Ascending aorta (tissue), 2 donors: ENCODE data around the gene ABLIM2. TPM values are rescaled to one million over a fixed set of nuclear protein-coding genes. Genes with fewer than 3 reads are reported as not detected.

ENCODE experiments used
- DNase-seq, 2 donors: peaks; one replicate each; pipeline ENCODE4 v3.0.0-alpha.2; 2019; ENCODE audit warnings: low spot score in 2 of 2
- H3K27ac ChIP-seq, 2 donors: fragments of 200-600 bp; sonication (generic); one replicate each; pipeline ENCODE4 v1.5.1; 2016 to 2017; ENCODE audit warnings: mild to moderate bottlenecking in 1 of 2
- H3K27me3 ChIP-seq: fragments of 200-600 bp; sonication (generic); one replicate; pipeline ENCODE4 v1.5.1; 2017
- H3K36me3 ChIP-seq, 2 donors: fragments of 200-600 bp; sonication (generic); one replicate each; pipeline ENCODE4 v1.5.1; 2016
- H3K4me1 ChIP-seq, 2 donors: fragments of 200-600 bp; sonication (generic); one replicate each; pipeline ENCODE4 v1.5.1; 2016 to 2017; ENCODE audit warnings: mild to moderate bottlenecking in 1 of 2
- H3K4me3 ChIP-seq, 2 donors: fragments of 200-600 bp; sonication (generic); one replicate each; pipeline ENCODE4 v1.5.1; 2016 to 2017; ENCODE audit warnings: mild to moderate bottlenecking in 1 of 2
- H3K9me3 ChIP-seq, 2 donors: fragments of 200-600 bp; sonication (generic); one replicate each; pipeline ENCODE4 v1.5.1; 2016
- CTCF ChIP-seq, 3 experiments: fragments of 200-600 bp in 2 of 3; fragments of 450-650 bp in 1 of 3; sonication (generic) in 2 of 3; IDR thresholded peaks; one replicate each; pipeline ENCODE4 v1.5.1; 2016 to 2019; ENCODE audit warnings: antibody characterized with exemption in 3 of 3, mild to moderate bottlenecking in 1 of 3, moderate library complexity in 1 of 3
- intact Hi-C: fragments of 100-400 bp; cut with DNase I; formaldehyde crosslinking; loops from one replicate; pipeline ENCODE4 v1.15.1; 2023
- total RNA-seq: library from RNA; depleted of rRNA; stranded (reverse); fragments of >200 nt; gene quantifications from one replicate; pipeline ENCODE4 v1.1.0, GENCODE V29; 2016

ABLIM2 gene
- total RNA-seq, 1 donor from 2014 or later = 30.8 TPM

- no peaks in the 10 kb centered on the region for H3K9me3 ChIP-seq
- no peaks in the 10 kb centered on the region for H3K27me3 ChIP-seq
- no peak for DNase-seq
- TF ChIP-seq CTCF (IDR thresholded peaks at IDR 0.05) = no peak
- no peaks in the 10 kb centered on the region for H3K36me3 ChIP-seq
- intact Hi-C loops = loop anchor here (5.0 kb wide), 1 partner anchor 193 kb away; no protein-coding TSS in a partner anchor
- H3K27ac ChIP-seq = peak overlapping the region; percentile 55 to 64
- H3K4me1 ChIP-seq = peaks cover 8 to 18% of the 10 kb centered on the region in 2 donors
- peak overlapping the region; percentile 48 to 59 for H3K4me3 ChIP-seq
Observed at GRCh38 chr4:8199594-8200301, 41.1 kb upstream of the ABLIM2 start.

- peak; percentile 77 to 92 for DNase-seq
- peak within 1 kb of the TSS; percentile 48 to 59 for H3K4me3 ChIP-seq
- H3K27ac ChIP-seq = peak within 1 kb of the TSS; percentile 55 to 64
- H3K36me3 ChIP-seq = no peaks in the 10 kb centered on the region
- intact Hi-C loops = loop anchor here (5.0 kb wide), 1 partner anchor 193 kb away; no protein-coding TSS in a partner anchor
- no peaks in the 10 kb centered on the region for H3K9me3 ChIP-seq
- H3K4me1 ChIP-seq = peaks cover 8 to 15% of the 10 kb centered on the region in 2 donors
- TF ChIP-seq CTCF (IDR thresholded peaks at IDR 0.05) = no peak
- H3K27me3 ChIP-seq = no peaks in the 10 kb centered on the region
Observed at GRCh38 chr4:8198906-8199593, 40.4 kb upstream of the ABLIM2 start, which contains the start of gene SH3TC1. SH3TC1 (plus strand) TSS chr4:8199290; CDS start chr4:8205195, 5,905 bp downstream.

GRCh38 chr4:8198206-8198905, 39.7 kb upstream of the ABLIM2 start:
- Histone ChIP-seq H3K27me3 (no peaks in the 10 kb centered on the region), H3K27ac (peak overlapping the region; percentile 55 to 64), H3K4me1 (peaks cover 8 to 15% of the 10 kb centered on the region in 2 donors), H3K4me3 (peak overlapping the region in 1 of 2 donors; percentile 59), H3K36me3 (no peaks in the 10 kb centered on the region), H3K9me3 (no peaks in the 10 kb centered on the region)
- intact Hi-C loops = loop anchor here (5.0 kb wide), 1 partner anchor 194 kb away; no protein-coding TSS in a partner anchor
- no peak for DNase-seq
- TF ChIP-seq CTCF (IDR thresholded peaks at IDR 0.05) = no peak

- Histone ChIP-seq H3K27ac (no peak overlapping the region), H3K27me3 (no peaks in the 10 kb centered on the region), H3K4me1 (peaks cover 8 to 15% of the 10 kb centered on the region in 2 donors), H3K4me3 (no peak overlapping the region), H3K36me3 (no peaks in the 10 kb centered on the region), H3K9me3 (no peaks in the 10 kb centered on the region)
- DNase-seq = no peak
- no peak for TF ChIP-seq CTCF (IDR thresholded peaks at IDR 0.05)
- intact Hi-C loops = loop anchor here (5.0 kb wide), 1 partner anchor 195 kb away; no protein-coding TSS in a partner anchor
Observed at GRCh38 chr4:8197521-8197920, 38.9 kb upstream of the ABLIM2 start.

- H3K36me3 ChIP-seq = no peaks in the 10 kb centered on the region
- no peak overlapping the region for H3K4me3 ChIP-seq
- TF ChIP-seq CTCF (IDR thresholded peaks at IDR 0.05) = no peak
- no peak overlapping the region for H3K27ac ChIP-seq
- H3K4me1 ChIP-seq = peaks cover 11 to 15% of the 10 kb centered on the region in 2 donors
- DNase-seq = no peak
- H3K9me3 ChIP-seq = no peaks in the 10 kb centered on the region
- no peaks in the 10 kb centered on the region for H3K27me3 ChIP-seq
- intact Hi-C loops = loop anchor here (5.0 kb wide), 1 partner anchor 196 kb away; no protein-coding TSS in a partner anchor
Observed at GRCh38 chr4:8195841-8196458, 37.3 kb upstream of the ABLIM2 start.
